ENCODE results near the gene BABAM2.

DNA sequence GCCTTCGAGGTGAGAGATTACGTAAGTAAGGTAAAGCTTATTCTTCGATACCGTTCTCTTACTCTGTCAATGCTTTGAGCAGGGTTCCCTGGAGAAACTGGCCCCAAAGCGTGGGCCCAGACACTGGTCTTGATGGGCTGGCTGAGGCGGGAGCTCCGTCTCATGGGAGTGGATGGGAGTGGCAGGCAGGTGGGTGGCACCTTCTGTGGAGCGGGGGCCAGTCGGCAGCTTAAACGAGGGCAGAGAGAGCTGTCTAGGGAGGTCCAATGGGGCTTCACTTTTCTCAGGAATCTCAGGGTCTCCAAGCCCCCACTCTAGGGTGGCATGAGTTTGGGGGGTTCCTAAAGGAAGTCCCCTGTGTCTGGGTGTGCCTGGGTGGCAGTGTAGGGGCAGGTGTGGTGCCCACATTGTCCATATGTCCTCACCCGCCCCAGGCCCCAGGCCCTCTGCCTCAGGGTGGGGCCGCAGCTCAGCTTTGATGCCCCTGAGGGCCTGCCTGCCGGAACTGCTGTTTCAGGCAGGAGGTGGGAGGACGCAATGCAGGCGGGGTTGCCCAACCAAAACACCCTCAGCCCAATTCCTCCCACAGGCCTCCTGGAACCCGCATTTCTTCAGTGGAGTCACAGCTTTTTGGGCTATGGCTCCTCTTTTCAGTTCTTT is 469.7 kb downstream of the BABAM2 start:
- TF ChIP-seq, protein P1, sequence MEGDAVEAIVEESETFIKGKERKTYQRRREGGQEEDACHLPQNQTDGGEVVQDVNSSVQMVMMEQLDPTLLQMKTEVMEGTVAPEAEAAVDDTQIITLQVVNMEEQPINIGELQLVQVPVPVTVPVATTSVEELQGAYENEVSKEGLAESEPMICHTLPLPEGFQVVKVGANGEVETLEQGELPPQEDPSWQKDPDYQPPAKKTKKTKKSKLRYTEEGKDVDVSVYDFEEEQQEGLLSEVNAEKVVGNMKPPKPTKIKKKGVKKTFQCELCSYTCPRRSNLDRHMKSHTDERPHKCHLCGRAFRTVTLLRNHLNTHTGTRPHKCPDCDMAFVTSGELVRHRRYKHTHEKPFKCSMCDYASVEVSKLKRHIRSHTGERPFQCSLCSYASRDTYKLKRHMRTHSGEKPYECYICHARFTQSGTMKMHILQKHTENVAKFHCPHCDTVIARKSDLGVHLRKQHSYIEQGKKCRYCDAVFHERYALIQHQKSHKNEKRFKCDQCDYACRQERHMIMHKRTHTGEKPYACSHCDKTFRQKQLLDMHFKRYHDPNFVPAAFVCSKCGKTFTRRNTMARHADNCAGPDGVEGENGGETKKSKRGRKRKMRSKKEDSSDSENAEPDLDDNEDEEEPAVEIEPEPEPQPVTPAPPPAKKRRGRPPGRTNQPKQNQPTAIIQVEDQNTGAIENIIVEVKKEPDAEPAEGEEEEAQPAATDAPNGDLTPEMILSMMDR (IDR thresholded peaks at IDR 0.05; ENCODE audit: low read depth, low read length, missing input control), result no peak
- TF ChIP-seq, protein P2, sequence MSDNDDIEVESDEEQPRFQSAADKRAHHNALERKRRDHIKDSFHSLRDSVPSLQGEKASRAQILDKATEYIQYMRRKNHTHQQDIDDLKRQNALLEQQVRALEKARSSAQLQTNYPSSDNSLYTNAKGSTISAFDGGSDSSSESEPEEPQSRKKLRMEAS (IDR thresholded peaks at IDR 0.05), result no peak
- TF ChIP-seq SP1 (IDR thresholded peaks at IDR 0.05) (no peak), YY1 (IDR thresholded peaks at IDR 0.05) (no peak), TAF1 (conservative IDR thresholded peaks at IDR 0.05) (no peak), RAD21 (IDR thresholded peaks at IDR 0.05) (no peak), REST (IDR thresholded peaks at IDR 0.05) (no peak), NR2F2 (IDR thresholded peaks at IDR 0.05) (no peak), FOXA1 (IDR thresholded peaks at IDR 0.05) (no peak), GABPA (IDR thresholded peaks at IDR 0.05 in 1 of 2, conservative IDR thresholded peaks at IDR 0.05 in 1 of 2) (no peak), EGR1 (IDR thresholded peaks at IDR 0.05; ENCODE audit: low read depth in 2 of 2) (no peak), HNF4A (conservative IDR thresholded peaks at IDR 0.05) (no peak)
- TF ChIP-seq, protein P3, sequence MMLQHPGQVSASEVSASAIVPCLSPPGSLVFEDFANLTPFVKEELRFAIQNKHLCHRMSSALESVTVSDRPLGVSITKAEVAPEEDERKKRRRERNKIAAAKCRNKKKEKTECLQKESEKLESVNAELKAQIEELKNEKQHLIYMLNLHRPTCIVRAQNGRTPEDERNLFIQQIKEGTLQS (IDR thresholded peaks at IDR 0.05), result no peak

All from liver (tissue), 3 donors.